ENCODE data around the gene OSBPL2. TPM values are rescaled to one million over a fixed set of nuclear protein-coding genes. Genes with fewer than 3 reads are reported as not detected.

The OSBPL2 gene
- total RNA-seq, 1 experiment from 2014 or later, result 44.9 TPM

- no peak for DNase-seq (ENCODE audit: low spot score)
These were observed 4.0 kb upstream of the OSBPL2 start for GRCh38 chr20:62234339-62234738.

GRCh38 chr20:62235001-62235776, 3.1 kb upstream of the OSBPL2 start:
- no peak for DNase-seq (ENCODE audit: low spot score)

- no peak for DNase-seq (ENCODE audit: low spot score)
These were observed 2.6 kb upstream of the OSBPL2 start for GRCh38 chr20:62235777-62236157.

GRCh38 chr20:62236200-62236599, 2.1 kb upstream of the OSBPL2 start:
- DNase-seq (ENCODE audit: low spot score), result no peak

GRCh38 chr20:62236766-62237513, 1.4 kb upstream of the OSBPL2 start:
- no peak for DNase-seq (ENCODE audit: low spot score)

- DNase-seq (ENCODE audit: low spot score), result no peak
These were observed 864 bp upstream of the OSBPL2 start for GRCh38 chr20:62237514-62237800.

- DNase-seq (ENCODE audit: low spot score), result peak; percentile 65
These were observed 402 bp downstream of the OSBPL2 start for GRCh38 chr20:62238569-62239277.

- DNase-seq (ENCODE audit: low spot score), result peak; percentile 40
These were observed 1.1 kb downstream of the OSBPL2 start for GRCh38 chr20:62239278-62239879.

GRCh38 chr20:62240020-62240685, 1.8 kb downstream of the OSBPL2 start:
- DNase-seq (ENCODE audit: low spot score), result no peak

GRCh38 chr20:62241506-62241905, 3.2 kb downstream of the OSBPL2 start:
- no peak for DNase-seq (ENCODE audit: low spot score)

GRCh38 chr20:62242176-62242575, 3.9 kb downstream of the OSBPL2 start:
- DNase-seq (ENCODE audit: low spot score), result no peak

GRCh38 chr20:62243106-62243505, 4.8 kb downstream of the OSBPL2 start:
- DNase-seq (ENCODE audit: low spot score), result no peak

- no peak for DNase-seq (ENCODE audit: low spot score)
These were observed 5.7 kb downstream of the OSBPL2 start for GRCh38 chr20:62243906-62244515.

- DNase-seq (ENCODE audit: low spot score), result no peak
These were observed 6.4 kb downstream of the OSBPL2 start for GRCh38 chr20:62244644-62245108.

- DNase-seq (ENCODE audit: low spot score), result no peak
These were observed 7.6 kb downstream of the OSBPL2 start for GRCh38 chr20:62245911-62246280.

GRCh38 chr20:62246431-62246830, 8.1 kb downstream of the OSBPL2 start:
- DNase-seq (ENCODE audit: low spot score), result no peak

- DNase-seq (ENCODE audit: low spot score), result no peak
These were observed 8.7 kb downstream of the OSBPL2 start for GRCh38 chr20:62246872-62247652.

- DNase-seq (ENCODE audit: low spot score), result no peak
These were observed 10.7 kb downstream of the OSBPL2 start for GRCh38 chr20:62248890-62249560.

- no peak for DNase-seq (ENCODE audit: low spot score)
These were observed 14.1 kb downstream of the OSBPL2 start for GRCh38 chr20:62252342-62252966.
